Smooth muscle cell (in vitro differentiated cells): Measurements from ENCODE around the gene KATNB1. TPM values are rescaled to one million over a fixed set of nuclear protein-coding genes. Genes with fewer than 3 reads are reported as not detected.

Experiments
- DNase-seq: peaks from one replicate; lab custom pipeline; 2025; ENCODE audit not compliant: unreplicated experiment; lab: John Stamatoyannopoulos, UW
- H2AFZ ChIP-seq: fragments of 200-600 bp; sonication (generic); 2 replicates; pipeline ENCODE4 v1.6.0; 2016; ENCODE audit warnings: antibody characterized with exemption, low read depth, mild to moderate bottlenecking
- H3F3A ChIP-seq: fragments of 200-600 bp; sonication (generic); 2 replicates; pipeline ENCODE4 v1.6.0; 2017; ENCODE audit warnings: antibody characterized with exemption, low read depth
- H3K27ac ChIP-seq: fragments of 200-600 bp; sonication (generic); 2 replicates; pipeline ENCODE4 v1.5.1; 2016; ENCODE audit warnings: low read depth, mild to moderate bottlenecking
- H3K27me3 ChIP-seq: fragments of 200-600 bp; sonication (generic); 2 replicates; pipeline ENCODE4 v1.6.1; 2016; ENCODE audit warnings: low read depth, mild to moderate bottlenecking
- H3K36me3 ChIP-seq: fragments of 200-600 bp; sonication (generic); 2 replicates; pipeline ENCODE4 v1.5.1; 2016; ENCODE audit warnings: low read depth
- H3K4me1 ChIP-seq: fragments of 200-600 bp; sonication (generic); 2 replicates; pipeline ENCODE4 v1.5.1; 2016; ENCODE audit warnings: low read depth
- H3K4me2 ChIP-seq: fragments of 200-600 bp; sonication (generic); 2 replicates; pipeline ENCODE4 v1.6.0; 2016; ENCODE audit warnings: mild to moderate bottlenecking
- H3K4me3 ChIP-seq: fragments of 200-600 bp; sonication (generic); 2 replicates; pipeline ENCODE4 v1.5.1; 2016; ENCODE audit warnings: mild to moderate bottlenecking
- H3K79me2 ChIP-seq: fragments of 200-600 bp; sonication (generic); 2 replicates; pipeline ENCODE4 v1.6.0; 2016; ENCODE audit warnings: low read depth, mild to moderate bottlenecking
- H3K9ac ChIP-seq: fragments of 200-600 bp; sonication (generic); 2 replicates; pipeline ENCODE4 v1.6.0; 2016; ENCODE audit warnings: low read depth
- H3K9me3 ChIP-seq: fragments of 200-600 bp; sonication (generic); replicated peaks from 2 replicates; pipeline ENCODE4 v1.5.1; 2016; ENCODE audit warnings: low read depth
- H4K20me1 ChIP-seq: fragments of 200-600 bp; sonication (generic); 2 replicates; pipeline ENCODE4 v1.6.0; 2016; ENCODE audit warnings: low read depth
- CTCF ChIP-seq: fragments of 200-600 bp; sonication (generic); IDR thresholded peaks from 2 replicates; pipeline ENCODE4 v1.5.1; 2017; ENCODE audit warnings: borderline replicate concordance, mild to moderate bottlenecking, antibody characterized with exemption; ENCODE audit not compliant: insufficient read depth, poor library complexity, severe bottlenecking
- WGBS: methylation state at CpG from one replicate; pipeline ENCODE4 v1.1.7; 2016; ENCODE audit warnings: low lambda C conversion rate; 5-methylcytosine and 5-hydroxymethylcytosine counted together
- polyA plus RNA-seq: library from polyadenylated mRNA; unstranded; fragments of >200 nt; fragmentation: Nextera tagmentation; extraction: Ambion mirVana; gene quantifications from 2 replicates; pipeline ENCODE4 v1.2.1, GENCODE V29; 2016
- total RNA-seq: library from RNA; depleted of rRNA; stranded (reverse); fragments of >200 nt; gene quantifications from 2 replicates; pipeline ENCODE4 v1.2.3, GENCODE V29; 2014

The KATNB1 gene
- total and polyA plus RNA-seq, 2 experiments from 2014 or later: 11.9 to 23.6 TPM

GRCh38 chr16:57690782-57691471 lies 44.6 kb upstream of the KATNB1 start:
- Histone ChIP-seq H3K36me3 (no peaks in the 10 kb centered on the region), H3K27ac (no peak overlapping the region), H3K4me2 (no peak overlapping the region), H2AFZ (no peak overlapping the region), H3K9me3 (no peaks in the 10 kb centered on the region), H3K79me2 (no peaks in the 10 kb centered on the region), H3F3A (no peaks in the 10 kb centered on the region), H3K9ac (no peak overlapping the region), H3K4me1 (no peaks in the 10 kb centered on the region), H3K4me3 (no peak overlapping the region), H4K20me1 (no peaks in the 10 kb centered on the region), H3K27me3 (no peaks in the 10 kb centered on the region)
- WGBS: 60% methylated on average over 4 of the region's 4 CpGs
- no peak for TF ChIP-seq CTCF
- DNase-seq: no peak

GRCh38 chr16:57692636-57693035 lies 42.9 kb upstream of the KATNB1 start:
- H3K27ac ChIP-seq: no peak overlapping the region
- H3K9me3 ChIP-seq: no peaks in the 10 kb centered on the region
- H2AFZ ChIP-seq: no peak overlapping the region
- H3K9ac ChIP-seq: no peak overlapping the region
- H3K4me2 ChIP-seq: no peak overlapping the region
- 63% methylated on average over 2 of the region's 2 CpGs for WGBS
- no peaks in the 10 kb centered on the region for H3K79me2 ChIP-seq
- H3K4me3 ChIP-seq: no peak overlapping the region
- H3K36me3 ChIP-seq: no peaks in the 10 kb centered on the region
- no peaks in the 10 kb centered on the region for H4K20me1 ChIP-seq
- no peaks in the 10 kb centered on the region for H3K4me1 ChIP-seq
- no peaks in the 10 kb centered on the region for H3K27me3 ChIP-seq
- no peak for TF ChIP-seq CTCF
- no peak for DNase-seq
- no peaks in the 10 kb centered on the region for H3F3A ChIP-seq

- Histone ChIP-seq H3K27me3 (no peaks in the 10 kb centered on the region), H4K20me1 (no peaks in the 10 kb centered on the region), H3K79me2 (no peaks in the 10 kb centered on the region), H3K9ac (no peak overlapping the region), H3K4me3 (no peak overlapping the region), H3K36me3 (no peaks in the 10 kb centered on the region), H3K4me1 (no peaks in the 10 kb centered on the region), H3K4me2 (no peak overlapping the region), H3K9me3 (no peaks in the 10 kb centered on the region), H2AFZ (no peak overlapping the region), H3K27ac (no peak overlapping the region), H3F3A (no peaks in the 10 kb centered on the region)
- no peak for TF ChIP-seq CTCF
- DNase-seq: no peak
- 78% methylated on average over 4 of the region's 4 CpGs for WGBS
These were observed 42.0 kb upstream of the KATNB1 start for GRCh38 chr16:57693550-57693949.

- H3F3A ChIP-seq: no peaks in the 10 kb centered on the region
- H3K27me3 ChIP-seq: no peaks in the 10 kb centered on the region
- no peak overlapping the region for H3K4me2 ChIP-seq
- no peaks in the 10 kb centered on the region for H3K36me3 ChIP-seq
- WGBS: 70% methylated on average over 10 of the region's 10 CpGs
- H3K27ac ChIP-seq: no peak overlapping the region
- H3K4me3 ChIP-seq: no peak overlapping the region
- no peak overlapping the region for H2AFZ ChIP-seq
- H3K79me2 ChIP-seq: no peaks in the 10 kb centered on the region
- TF ChIP-seq CTCF: no peak
- H3K4me1 ChIP-seq: no peaks in the 10 kb centered on the region
- no peaks in the 10 kb centered on the region for H3K9me3 ChIP-seq
- no peak overlapping the region for H3K9ac ChIP-seq
- DNase-seq: no peak
- H4K20me1 ChIP-seq: no peaks in the 10 kb centered on the region
These were observed 41.3 kb upstream of the KATNB1 start for GRCh38 chr16:57694231-57694724.
